Tibial nerve (tissue), 4 donors: ENCODE data around the gene TAF8.

Source experiments
- EP300 ChIP-seq, 2 donors: sonication (generic); formaldehyde crosslinking; IDR thresholded peaks; one replicate each; pipeline ENCODE4 v1.6.1; 2017; ENCODE audit warnings: antibody characterized with exemption in 2 of 2, mild to moderate bottlenecking in 1 of 2
- POLR2A ChIP-seq, 2 donors: fragments of 450-650 bp; IDR thresholded peaks; one replicate each; pipeline ENCODE4 v1.6.1; 2017; ENCODE audit warnings: antibody characterized with exemption in 2 of 2, mild to moderate bottlenecking in 2 of 2, moderate library complexity in 2 of 2
- TF ChIP-seq, protein P1 (sequence below), 5 experiments: fragments of 200-600 bp in 3 of 5; fragments of 450-650 bp in 2 of 5; sonication (generic) in 3 of 5; IDR thresholded peaks; one replicate each; pipeline ENCODE4 v1.5.1; 2016 to 2019; ENCODE audit warnings: antibody characterized with exemption in 5 of 5, mild to moderate bottlenecking in 3 of 5, moderate library complexity in 2 of 5

DNA sequence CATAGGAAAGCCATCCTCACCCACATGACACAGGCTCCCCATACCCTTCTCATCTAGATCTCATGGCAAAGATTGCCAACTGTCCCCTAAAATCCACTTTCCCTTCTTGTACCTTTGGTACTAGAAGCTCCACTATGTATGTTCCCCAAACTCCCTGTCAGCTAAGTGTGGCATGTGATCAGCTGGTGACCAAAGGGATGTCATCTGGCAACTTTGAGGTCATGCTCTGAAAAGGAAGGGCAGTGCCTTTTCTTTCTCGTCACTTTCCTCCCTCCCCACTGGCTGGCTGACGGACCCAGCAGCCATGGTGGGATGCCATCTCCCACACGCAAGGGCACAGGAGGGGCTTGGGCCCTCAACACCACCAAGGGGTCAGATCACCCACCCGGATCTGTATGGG lies 23.8 kb upstream of the TAF8 start:
- TF ChIP-seq, protein P1, sequence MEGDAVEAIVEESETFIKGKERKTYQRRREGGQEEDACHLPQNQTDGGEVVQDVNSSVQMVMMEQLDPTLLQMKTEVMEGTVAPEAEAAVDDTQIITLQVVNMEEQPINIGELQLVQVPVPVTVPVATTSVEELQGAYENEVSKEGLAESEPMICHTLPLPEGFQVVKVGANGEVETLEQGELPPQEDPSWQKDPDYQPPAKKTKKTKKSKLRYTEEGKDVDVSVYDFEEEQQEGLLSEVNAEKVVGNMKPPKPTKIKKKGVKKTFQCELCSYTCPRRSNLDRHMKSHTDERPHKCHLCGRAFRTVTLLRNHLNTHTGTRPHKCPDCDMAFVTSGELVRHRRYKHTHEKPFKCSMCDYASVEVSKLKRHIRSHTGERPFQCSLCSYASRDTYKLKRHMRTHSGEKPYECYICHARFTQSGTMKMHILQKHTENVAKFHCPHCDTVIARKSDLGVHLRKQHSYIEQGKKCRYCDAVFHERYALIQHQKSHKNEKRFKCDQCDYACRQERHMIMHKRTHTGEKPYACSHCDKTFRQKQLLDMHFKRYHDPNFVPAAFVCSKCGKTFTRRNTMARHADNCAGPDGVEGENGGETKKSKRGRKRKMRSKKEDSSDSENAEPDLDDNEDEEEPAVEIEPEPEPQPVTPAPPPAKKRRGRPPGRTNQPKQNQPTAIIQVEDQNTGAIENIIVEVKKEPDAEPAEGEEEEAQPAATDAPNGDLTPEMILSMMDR (IDR thresholded peaks at IDR 0.05): no peak
- TF ChIP-seq EP300 (IDR thresholded peaks at IDR 0.05): no peak
- no peak for TF ChIP-seq POLR2A (IDR thresholded peaks at IDR 0.05)
